Stomach (tissue), 9 donors: ENCODE data around the gene PPCDC. TPM values are rescaled to one million over a fixed set of nuclear protein-coding genes. Genes with fewer than 3 reads are reported as not detected.

Experiments used
- DNase-seq, 2 donors: peaks; one replicate each; pipeline versions ENCODE4 v3.0.0 to v3.0.0-alpha.2; 2013 to 2019
- H3K27ac ChIP-seq, 5 donors: fragments of 200-600 bp in 4 of 5; sonication (generic) in 4 of 5; one replicate each; pipeline ENCODE4 v1.5.1; 2013 to 2019; ENCODE audit warnings: mild to moderate bottlenecking in 1 of 5, moderate library complexity in 1 of 5
- H3K27me3 ChIP-seq, 3 donors: fragments of 200-600 bp; sonication (generic); one replicate each; pipeline ENCODE4 v1.5.1; 2017 to 2019; ENCODE audit warnings: mixed run types in 1 of 3
- H3K36me3 ChIP-seq, 4 donors: fragments of 200-600 bp; sonication (generic); 1 replicate in 3 of 4; 2 replicates in 1 of 4; pipeline ENCODE4 v1.5.1; 2016 to 2019
- H3K4me1 ChIP-seq, 4 donors: fragments of 200-600 bp; sonication (generic); one replicate each; pipeline ENCODE4 v1.5.1; 2016 to 2019
- H3K4me3 ChIP-seq, 4 donors: fragments of 200-600 bp; sonication (generic) in 3 of 4; one replicate each; pipeline ENCODE4 v1.5.1; 2016 to 2019; ENCODE audit warnings: mild to moderate bottlenecking in 1 of 4
- H3K9me3 ChIP-seq, 4 donors: fragments of 200-600 bp; sonication (generic); one replicate each; pipeline ENCODE4 v1.5.1; 2016 to 2019
- CTCF ChIP-seq, 7 experiments: fragments of 450-650 bp in 4 of 7; fragments of 200-600 bp in 3 of 7; sonication (generic) in 3 of 7; IDR thresholded peaks; one replicate each; pipeline ENCODE4 v1.5.1; 2016 to 2019; ENCODE audit warnings: antibody characterized with exemption in 7 of 7, control low read depth in 2 of 7, mild to moderate bottlenecking in 1 of 7
- EP300 ChIP-seq: sonication (generic); formaldehyde crosslinking; IDR thresholded peaks from one replicate; pipeline ENCODE4 v1.6.1; 2017; ENCODE audit warnings: antibody characterized with exemption
- POLR2A ChIP-seq, 4 donors: fragments of 450-650 bp; IDR thresholded peaks; one replicate each; pipeline ENCODE4 v1.6.1; 2016; ENCODE audit warnings: antibody characterized with exemption in 4 of 4, control low read depth in 2 of 4, mild to moderate bottlenecking in 1 of 4, moderate library complexity in 1 of 4
- POLR2AphosphoS5 ChIP-seq, 3 donors: sonication (generic); formaldehyde crosslinking; IDR thresholded peaks; one replicate each; pipeline ENCODE4 v1.6.1; 2016; ENCODE audit warnings: antibody characterized with exemption in 3 of 3
- WGBS, 5 donors: extraction: QIAGEN DNeasy Blood & Tissue Kit in 3 of 5; methylation state at CpG; one replicate each; pipeline versions ENCODE4 v1.1.5 to v1.1.7; 2013 to 2018; 5-methylcytosine and 5-hydroxymethylcytosine counted together
- intact Hi-C: fragments of 100-400 bp; cut with DNase I; formaldehyde crosslinking; loops from one replicate; pipeline ENCODE4 v1.15.1; 2023; ENCODE audit warnings: low total_unique reads
- polyA plus RNA-seq, 3 donors: library from polyadenylated mRNA; stranded (reverse); fragments of 200-250 nt; gene quantifications; one replicate each; pipeline ENCODE4 v1.2.3, GENCODE V29; 2013
- total RNA-seq, 5 donors: library from RNA; depleted of rRNA; stranded (reverse); fragments of >200 nt; gene quantifications; one replicate each; pipeline versions ENCODE4 v1.1.0 to v1.2.3, GENCODE V29; 2014 to 2016
- donor health status: healthy with polysubstance abuse.
- donor health status: Bipolar disorder and iron deficiency.
- donor health status: healthy.

PPCDC gene
- total and polyA plus RNA-seq, 8 donors: 3.2 to 74.1 (median 22.8) TPM

- Histone ChIP-seq H3K27me3 (no peaks in the 10 kb centered on the region), H3K27ac (peak overlapping the region in 4 of 5 donors; percentile 68 to 75 (median 74)), H3K9me3 (no peaks in the 10 kb centered on the region), H3K4me3 (no peak overlapping the region), H3K4me1 (peaks cover 11 to 40% (median 29%) of the 10 kb centered on the region in 4 donors), H3K36me3 (peaks cover 0 to 15% (median 0%) of the 10 kb centered on the region in 4 donors)
- DNase-seq: no peak
- intact Hi-C loops: loop anchor here (10.0 kb wide), 1 partner anchor 274 kb away; no protein-coding TSS in a partner anchor
- WGBS, 5 donors: 90 to 98% (median 93%) methylated on average over 4 of the region's 4 CpGs
- no peak for TF ChIP-seq POLR2A (IDR thresholded peaks at IDR 0.05)
- TF ChIP-seq CTCF (IDR thresholded peaks at IDR 0.05): no peak
- TF ChIP-seq EP300: no peak
- TF ChIP-seq POLR2AphosphoS5 (IDR thresholded peaks at IDR 0.05): no peak
Observed at GRCh38 chr15:75030424-75030823, 7.0 kb downstream of the PPCDC start.

DNA sequence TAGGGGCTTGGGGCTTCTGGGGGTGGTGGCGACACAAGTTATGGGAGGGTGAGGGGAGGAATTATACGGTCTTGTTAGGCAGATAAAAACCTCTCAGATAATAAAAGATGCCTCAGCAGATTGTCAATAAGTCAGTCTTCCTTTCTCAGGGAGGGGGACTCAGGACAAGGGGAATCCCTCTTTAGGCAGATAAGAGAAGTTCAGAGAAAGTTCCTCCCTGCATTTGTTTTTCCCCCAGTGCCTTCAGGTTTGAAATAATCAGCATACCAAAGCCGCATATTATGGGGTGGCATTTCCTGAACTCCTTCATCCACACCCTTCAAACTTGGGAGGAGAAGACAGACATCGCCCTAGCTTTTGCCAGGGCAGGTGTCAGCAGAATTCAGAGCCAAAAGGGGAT is 8.5 kb downstream of the PPCDC start:
- intact Hi-C loops: loop anchor here (10.0 kb wide), 1 partner anchor 273 kb away; no protein-coding TSS in a partner anchor
- TF ChIP-seq EP300 (no peak), CTCF (IDR thresholded peaks at IDR 0.05) (no peak), POLR2A (IDR thresholded peaks at IDR 0.05) (no peak), POLR2AphosphoS5 (IDR thresholded peaks at IDR 0.05) (no peak)
- no peaks in the 10 kb centered on the region for H3K9me3 ChIP-seq
- peak overlapping the region in 1 of 5 donors; percentile 18 for H3K27ac ChIP-seq
- H3K36me3 ChIP-seq: peaks cover 0 to 17% (median 2%) of the 10 kb centered on the region in 4 donors
- no peak for DNase-seq
- WGBS, 5 donors: 57 to 67% (median 58%) methylated on average over 4 of the region's 4 CpGs
- no peak overlapping the region for H3K4me3 ChIP-seq
- peaks cover 11 to 38% (median 24%) of the 10 kb centered on the region in 4 donors for H3K4me1 ChIP-seq
- H3K27me3 ChIP-seq: no peaks in the 10 kb centered on the region

DNA sequence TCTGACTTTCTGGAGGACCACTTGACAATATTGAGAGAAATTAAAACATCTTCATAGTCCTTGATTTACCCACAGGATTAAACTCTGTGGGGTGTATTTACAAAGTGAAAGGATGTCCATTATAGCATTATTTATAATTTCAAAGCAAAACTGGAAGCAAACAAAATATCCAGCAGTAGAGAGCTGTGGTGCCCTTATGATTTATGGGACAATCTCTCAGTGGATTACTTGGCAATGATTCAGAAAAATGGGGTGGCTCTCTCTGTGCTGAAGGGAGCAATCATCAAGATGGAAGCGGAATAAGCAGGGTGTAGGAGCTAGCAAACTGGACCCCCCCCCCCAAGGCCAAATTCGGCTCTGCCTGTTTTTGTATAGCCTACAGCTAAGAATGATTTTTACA is 9.0 kb downstream of the PPCDC start:
- WGBS, 5 donors: 86 to 100% (median 94%) methylated on average over 2 of the region's 2 CpGs
- intact Hi-C loops: loop anchor here (10.0 kb wide), 1 partner anchor 272 kb away; no protein-coding TSS in a partner anchor
- H3K9me3 ChIP-seq: no peaks in the 10 kb centered on the region
- TF ChIP-seq POLR2A (IDR thresholded peaks at IDR 0.05): no peak
- TF ChIP-seq POLR2AphosphoS5 (IDR thresholded peaks at IDR 0.05): no peak
- no peak for TF ChIP-seq EP300
- no peak for DNase-seq
- no peak overlapping the region for H3K4me3 ChIP-seq
- no peak overlapping the region for H3K27ac ChIP-seq
- peaks cover 0 to 22% (median 6%) of the 10 kb centered on the region in 4 donors for H3K36me3 ChIP-seq
- no peaks in the 10 kb centered on the region for H3K27me3 ChIP-seq
- H3K4me1 ChIP-seq: peaks cover 14 to 40% (median 25%) of the 10 kb centered on the region in 4 donors

DNA sequence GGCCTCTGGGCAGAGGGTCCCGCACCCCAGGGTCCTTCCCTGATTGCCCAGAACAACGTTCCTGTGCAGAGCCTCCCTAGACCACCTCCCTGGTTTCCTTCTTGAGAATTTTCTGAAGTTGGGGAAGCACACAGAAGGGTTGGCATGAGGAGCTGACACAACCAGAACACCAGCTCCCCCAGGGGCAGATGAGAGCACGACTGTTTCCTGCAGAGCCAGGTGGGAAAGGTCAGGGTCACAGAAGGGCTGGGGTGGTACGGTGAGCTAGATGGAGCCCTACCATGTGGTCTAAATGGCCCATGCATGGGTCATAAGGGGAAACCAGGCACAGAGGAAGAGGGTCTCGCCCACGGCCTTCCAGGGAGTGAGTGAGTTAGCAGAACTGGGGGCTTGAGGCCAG is 10.4 kb downstream of the PPCDC start:
- WGBS, 5 donors: 81 to 88% (median 86%) methylated on average over 5 to 6 of the region's 6 CpGs
- intact Hi-C loops: loop anchor here (10.0 kb wide), 1 partner anchor 271 kb away; no protein-coding TSS in a partner anchor
- Histone ChIP-seq H3K4me1 (peaks cover 15 to 45% (median 25%) of the 10 kb centered on the region in 4 donors), H3K9me3 (no peaks in the 10 kb centered on the region), H3K36me3 (peaks cover 0 to 23% (median 6%) of the 10 kb centered on the region in 4 donors), H3K27ac (no peak overlapping the region), H3K27me3 (no peaks in the 10 kb centered on the region), H3K4me3 (no peak overlapping the region)
- TF ChIP-seq POLR2A (IDR thresholded peaks at IDR 0.05) (no peak), POLR2AphosphoS5 (IDR thresholded peaks at IDR 0.05) (no peak), CTCF (IDR thresholded peaks at IDR 0.05) (no peak), EP300 (no peak)
- no peak for DNase-seq

DNA sequence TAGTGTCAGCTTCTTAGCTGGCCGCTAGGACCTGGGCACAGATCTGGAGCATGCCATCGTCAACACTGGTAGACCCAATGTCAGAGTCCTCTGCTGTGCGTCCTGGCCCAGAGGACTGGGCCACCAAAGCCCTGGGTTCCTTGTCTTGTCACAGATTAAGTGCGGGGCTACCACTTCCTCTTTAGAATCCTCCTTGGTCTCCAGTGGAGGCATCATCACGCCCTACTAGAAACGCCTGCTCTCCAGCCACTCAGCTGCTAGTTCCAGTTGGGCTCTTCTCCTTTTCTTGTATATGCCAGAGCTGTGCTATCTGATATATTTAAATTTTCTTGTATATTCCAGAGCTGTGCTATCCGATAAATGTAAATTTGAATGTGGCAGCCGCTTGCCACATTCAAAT is 11.2 kb downstream of the PPCDC start:
- intact Hi-C loops: loop anchor here (10.0 kb wide), 1 partner anchor 270 kb away; no protein-coding TSS in a partner anchor
- 87 to 92% (median 92%) methylated on average over 8 of the region's 8 CpGs for WGBS, 5 donors
- H3K4me1 ChIP-seq: peaks cover 9 to 37% (median 19%) of the 10 kb centered on the region in 4 donors
- H3K36me3 ChIP-seq: peaks cover 0 to 23% (median 6%) of the 10 kb centered on the region in 4 donors
- H3K27me3 ChIP-seq: no peaks in the 10 kb centered on the region
- TF ChIP-seq CTCF (IDR thresholded peaks at IDR 0.05): no peak
- TF ChIP-seq POLR2A (IDR thresholded peaks at IDR 0.05): no peak
- TF ChIP-seq EP300: no peak
- no peak for TF ChIP-seq POLR2AphosphoS5 (IDR thresholded peaks at IDR 0.05)
- no peak for DNase-seq
- no peaks in the 10 kb centered on the region for H3K9me3 ChIP-seq
- no peak overlapping the region for H3K4me3 ChIP-seq
- no peak overlapping the region for H3K27ac ChIP-seq
